Measurements from ENCODE around the gene PPRC1.

PPRC1 gene

DNA sequence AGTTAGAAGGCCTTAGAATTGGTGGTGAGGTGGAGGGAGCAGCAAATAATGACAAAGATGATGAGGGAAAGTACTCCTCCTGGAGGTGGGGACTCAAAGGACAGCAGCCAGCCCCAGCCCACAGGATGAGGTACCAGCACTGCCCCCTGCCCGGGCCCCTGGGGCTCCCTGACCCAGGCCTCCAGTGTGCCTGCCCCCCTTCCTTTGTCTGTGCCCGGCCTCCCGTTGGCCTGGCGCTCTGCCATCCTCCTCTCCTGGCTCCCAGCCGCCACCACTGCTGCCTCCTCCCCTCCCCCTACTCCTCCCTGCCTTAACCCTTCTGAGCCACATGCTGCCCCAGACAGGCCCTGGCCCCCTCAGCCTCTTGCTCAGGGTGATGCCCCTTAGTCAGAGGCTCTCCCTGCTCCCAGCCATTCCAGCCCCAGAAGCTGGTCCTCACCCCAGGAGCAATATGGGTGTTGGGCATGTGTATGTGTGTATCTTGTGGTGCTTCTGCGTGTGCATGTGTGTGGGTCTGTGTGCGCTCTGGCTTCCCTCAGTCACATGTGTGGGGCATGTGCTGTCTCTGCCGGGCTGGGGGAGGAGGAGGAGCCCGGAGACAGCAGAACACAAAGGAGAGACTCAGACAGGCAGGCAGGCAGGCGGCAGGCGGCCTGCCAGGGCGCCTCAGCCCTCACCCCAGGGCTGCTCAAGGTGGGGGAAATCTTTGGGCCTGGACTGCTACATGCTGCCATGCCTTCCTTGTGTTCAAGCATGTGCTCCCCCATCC is 15.3 kb upstream of the PPRC1 start:
- peak; percentile 51 for DNase-seq

DNA sequence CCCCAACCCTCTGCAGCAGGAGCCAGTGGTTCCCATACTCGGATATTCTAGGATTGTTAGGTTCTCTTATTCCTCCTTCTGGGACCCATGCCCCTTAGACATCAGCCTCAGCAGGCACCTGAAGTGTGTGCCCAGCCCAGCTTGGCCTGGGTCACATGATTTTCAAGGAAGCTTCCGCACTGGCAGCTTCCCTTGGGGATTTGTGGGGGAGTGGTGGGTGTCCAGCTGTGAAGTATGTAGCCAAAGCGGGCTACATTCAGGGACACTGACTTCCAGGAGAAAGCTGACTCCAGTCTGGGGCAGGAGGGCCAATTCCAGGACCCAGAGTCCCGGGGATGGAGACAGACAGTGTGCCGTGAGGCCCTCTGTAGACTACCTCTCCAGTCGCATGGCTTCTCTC is 14.0 kb upstream of the PPRC1 start:
- no peak for DNase-seq

GRCh38 chr10:102119417-102120141 is 13.3 kb upstream of the PPRC1 start:
- peak; percentile 33 for DNase-seq

DNA sequence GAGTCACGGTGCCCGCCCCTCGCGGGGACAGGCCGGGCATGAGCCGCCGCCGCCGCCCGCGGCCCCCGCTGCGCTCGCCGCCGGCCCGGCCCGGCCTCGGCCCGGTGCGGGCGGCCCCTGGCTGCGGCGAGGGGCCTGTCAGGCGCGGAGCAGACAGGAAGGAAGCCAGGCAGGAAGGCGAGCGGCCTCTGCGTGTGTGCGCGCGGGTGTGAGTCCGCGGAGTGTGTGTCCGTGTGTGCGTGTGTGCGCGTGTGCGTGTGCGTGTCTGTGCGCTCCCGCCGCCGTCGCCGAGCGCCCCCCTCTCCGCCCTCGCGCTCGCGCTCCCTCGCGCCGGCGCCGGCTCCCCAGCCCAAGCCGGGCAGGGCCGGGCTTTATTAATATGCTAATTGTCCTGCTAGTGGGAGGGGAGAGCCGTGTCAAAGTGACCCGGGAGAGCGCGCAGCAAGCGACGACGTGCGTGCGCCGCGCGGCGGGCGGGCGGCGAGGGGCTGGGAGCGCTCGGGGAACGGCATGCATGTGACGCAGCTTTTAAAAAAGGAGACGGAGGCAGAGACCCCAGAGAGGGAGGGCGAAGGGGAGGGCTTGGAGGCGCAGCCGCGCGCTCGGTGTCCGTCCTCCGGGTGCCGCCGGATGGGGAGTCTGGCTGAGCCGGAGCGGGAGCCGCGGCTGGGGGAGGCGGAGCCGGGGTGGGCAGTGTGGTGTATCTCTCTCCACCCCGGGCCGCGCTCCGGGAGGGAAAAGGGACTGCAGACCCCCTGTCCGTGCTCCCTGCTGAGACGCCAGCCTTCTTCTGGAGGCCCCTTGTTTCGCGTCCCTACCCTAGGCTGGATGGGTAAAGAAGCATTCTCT is 12.5 kb upstream of the PPRC1 start, which contains the start of gene LDB1:
Gene LDB1 (minus strand): TSS at position 227 of the 849 bp plus-strand sequence. CDS start 258 bp downstream, outside the sequence.
- peak; percentile 58 for DNase-seq

DNA sequence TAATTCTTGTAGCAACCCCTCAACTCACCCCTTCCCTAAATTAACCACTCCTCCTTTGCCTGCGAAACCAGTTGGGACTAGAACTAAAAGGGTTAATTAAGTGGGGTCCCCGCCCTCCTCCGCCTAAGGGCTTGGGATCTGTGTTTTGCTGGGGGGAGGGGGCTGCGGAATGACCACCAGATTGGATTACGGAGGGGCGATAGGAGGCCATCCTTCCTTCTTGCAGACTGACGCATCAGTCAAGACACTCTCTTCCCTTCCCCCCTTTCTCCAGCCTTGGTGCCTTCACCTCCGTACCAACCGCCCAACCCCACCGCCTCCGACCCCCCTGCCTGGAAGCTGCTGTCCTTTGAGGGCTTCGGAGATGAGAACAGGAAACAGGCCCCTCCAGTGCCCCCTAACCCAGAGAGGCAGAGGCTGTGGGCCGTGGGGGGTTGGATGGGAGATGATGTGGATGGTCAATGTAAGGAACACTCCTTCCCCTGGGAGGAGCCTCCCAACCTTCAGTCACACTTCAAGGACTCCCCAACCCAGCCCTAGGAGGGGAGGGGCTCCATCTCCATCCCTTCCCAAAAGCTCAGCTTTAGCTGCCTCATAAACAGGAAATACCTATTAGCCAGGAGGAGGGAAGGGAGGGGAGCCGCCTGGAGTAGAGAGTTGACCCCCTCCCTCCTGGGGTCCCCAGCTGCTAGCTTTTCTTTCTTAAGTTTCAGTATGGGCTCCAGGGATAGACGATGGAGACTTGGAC is 11.7 kb upstream of the PPRC1 start:
- DNase-seq, result no peak

GRCh38 chr10:102121739-102122372 is 11.0 kb upstream of the PPRC1 start:
- DNase-seq, result no peak

- no peak for DNase-seq
Measured at GRCh38 chr10:102122450-102122849, 10.4 kb upstream of the PPRC1 start.

DNA sequence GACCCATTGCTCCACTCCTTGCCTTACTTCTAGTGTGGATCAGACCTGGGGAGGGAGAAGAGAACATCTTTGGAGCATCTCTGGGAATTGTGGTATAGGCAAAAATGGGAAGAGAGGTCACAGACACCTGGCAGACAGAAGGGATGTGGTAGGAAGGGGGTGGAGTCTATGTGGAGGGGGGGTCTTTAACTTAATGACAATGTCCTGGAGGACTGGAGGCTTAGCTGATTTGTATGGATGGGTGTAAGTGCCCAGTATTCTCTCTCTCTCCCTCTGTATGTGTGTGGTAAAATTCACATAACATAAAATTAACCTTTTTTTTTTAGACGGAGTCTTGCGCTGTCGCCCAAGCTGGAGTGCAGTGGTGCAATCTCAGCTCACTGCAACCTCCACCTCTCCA is 9.6 kb upstream of the PPRC1 start:
- no peak for DNase-seq

DNA sequence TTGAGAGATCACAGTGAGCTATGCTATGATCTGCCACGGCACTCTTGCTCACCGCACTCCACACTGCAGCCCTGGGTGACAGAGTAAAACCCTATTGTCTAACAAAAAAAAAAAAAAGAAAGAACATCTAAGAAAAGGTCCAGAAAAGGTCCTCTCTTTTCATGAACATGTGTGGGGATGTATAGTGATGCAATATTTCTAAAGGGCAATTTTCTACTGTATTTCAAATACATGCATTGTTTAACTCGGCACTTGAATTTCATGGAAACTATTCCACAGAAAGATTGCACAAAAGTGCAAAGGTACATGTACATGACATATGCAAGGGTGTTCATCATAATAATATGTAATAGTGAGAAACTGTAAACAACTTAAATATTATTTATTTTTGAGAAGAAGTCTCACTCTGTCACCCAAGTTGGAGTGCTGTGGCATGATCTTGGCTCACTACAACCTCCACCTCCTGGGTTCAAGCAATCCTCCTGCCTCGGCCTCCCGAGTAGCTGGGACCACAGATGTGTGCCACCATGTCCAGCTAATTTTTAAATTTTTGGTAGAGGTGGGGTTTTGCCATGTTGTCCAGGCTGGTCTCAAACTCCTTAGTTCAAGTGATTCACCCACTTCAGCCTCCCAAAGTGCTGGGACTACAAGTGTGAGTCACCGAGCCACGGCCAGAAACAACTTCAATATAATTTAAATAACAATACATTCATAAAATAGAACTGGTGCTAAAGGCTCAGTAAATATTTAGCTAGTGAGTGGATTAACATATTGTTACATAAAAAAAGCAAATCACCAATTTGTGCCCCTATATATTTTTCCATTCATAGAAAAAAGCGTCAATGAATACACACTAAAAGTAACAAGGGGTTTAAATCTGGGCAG is 1.3 kb upstream of the PPRC1 start:
- no peak for DNase-seq

DNA sequence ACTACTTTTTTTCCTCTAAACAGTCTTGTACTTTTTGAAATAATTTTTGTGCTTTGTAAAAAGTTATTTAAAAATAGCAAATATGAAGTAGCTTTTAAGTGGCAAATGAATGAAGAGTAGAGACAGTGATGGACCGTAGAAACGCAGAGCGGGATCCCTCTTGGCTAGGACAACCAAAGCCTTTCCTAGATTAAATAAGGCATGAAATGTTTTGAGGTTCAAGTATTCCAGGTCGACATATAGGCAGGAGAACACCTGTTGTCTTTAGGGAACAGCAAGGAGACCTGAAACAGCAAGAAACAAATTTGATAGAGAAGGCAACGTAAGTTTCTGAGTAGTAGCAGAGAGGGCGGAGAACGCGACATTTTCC is 662 bp upstream of the PPRC1 start:
- DNase-seq, result no peak

GRCh38 chr10:102133373-102134195 is 744 bp downstream of the PPRC1 start:
- peak; percentile 71 for DNase-seq

DNA sequence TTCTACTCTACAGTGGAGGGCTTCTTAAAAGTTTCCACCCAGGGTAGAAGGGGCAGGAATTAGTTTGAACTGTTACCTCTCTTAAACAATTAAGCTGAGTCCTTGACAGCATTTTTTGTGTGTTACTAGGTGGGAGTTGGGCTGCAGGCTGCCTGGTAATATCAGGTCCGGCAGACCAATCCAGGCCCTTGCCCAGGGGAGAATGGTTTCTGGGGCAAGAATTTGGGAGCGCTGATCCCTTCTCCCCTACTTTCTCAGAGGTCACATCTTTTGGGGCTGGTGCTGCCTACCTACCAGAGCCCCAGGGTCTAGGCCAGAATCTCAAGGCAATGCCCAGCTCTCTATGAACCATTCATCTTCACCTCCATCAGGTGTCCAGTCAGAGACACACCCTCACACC is 1.6 kb downstream of the PPRC1 start:
- no peak for DNase-seq

DNA sequence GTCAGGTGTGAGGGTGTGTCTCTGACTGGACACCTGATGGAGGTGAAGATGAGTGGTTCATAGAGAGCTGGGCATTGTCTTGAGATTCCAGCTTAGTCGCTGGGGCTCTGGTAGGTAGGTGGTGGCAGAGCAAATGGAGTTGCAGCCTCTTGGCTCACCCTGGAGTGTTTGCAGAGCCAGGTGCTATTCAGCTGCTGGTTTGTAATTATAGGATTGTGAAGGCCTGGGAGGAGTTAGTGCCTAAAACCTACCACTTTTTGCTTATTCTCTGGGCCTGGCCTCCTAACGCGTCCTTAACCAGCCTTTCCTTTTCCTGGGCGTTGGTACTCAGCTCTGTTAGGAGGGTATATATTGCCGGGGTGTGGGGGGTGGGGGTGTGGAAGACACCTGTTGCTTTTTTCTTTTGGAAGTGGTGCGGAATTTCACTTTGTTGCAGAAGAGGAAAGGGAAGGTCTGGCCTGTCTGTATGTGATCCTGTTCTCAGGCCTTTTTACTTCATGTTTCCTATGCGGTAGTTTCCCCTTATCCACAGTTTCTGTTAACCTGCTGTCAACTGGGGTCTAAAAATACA is 3.2 kb downstream of the PPRC1 start:
- DNase-seq, result no peak

DNA sequence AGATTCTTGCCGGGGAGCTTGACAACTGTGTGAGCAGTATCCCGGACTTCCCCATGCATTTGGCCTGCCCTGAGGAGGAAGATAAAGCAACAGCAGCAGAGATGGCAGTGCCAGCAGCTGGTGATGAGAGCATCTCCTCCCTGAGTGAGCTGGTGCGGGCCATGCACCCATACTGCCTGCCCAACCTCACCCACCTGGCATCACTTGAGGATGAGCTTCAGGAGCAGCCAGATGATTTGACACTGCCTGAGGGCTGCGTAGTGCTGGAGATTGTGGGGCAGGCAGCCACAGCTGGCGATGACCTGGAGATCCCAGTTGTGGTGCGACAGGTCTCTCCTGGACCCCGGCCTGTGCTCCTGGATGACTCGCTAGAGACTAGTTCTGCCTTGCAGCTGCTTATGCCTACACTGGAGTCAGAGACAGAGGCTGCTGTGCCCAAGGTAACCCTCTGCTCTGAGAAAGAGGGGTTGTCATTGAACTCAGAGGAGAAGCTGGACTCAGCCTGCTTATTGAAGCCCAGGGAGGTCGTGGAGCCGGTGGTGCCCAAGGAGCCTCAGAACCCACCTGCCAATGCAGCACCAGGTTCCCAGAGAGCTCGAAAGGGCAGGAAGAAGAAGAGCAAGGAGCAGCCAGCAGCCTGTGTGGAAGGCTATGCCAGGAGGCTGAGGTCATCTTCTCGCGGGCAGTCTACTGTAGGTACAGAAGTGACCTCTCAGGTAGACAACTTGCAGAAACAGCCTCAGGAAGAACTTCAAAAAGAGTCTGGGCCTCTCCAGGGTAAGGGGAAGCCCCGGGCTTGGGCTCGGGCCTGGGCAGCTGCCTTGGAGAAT is 6.7 kb downstream of the PPRC1 start:
- DNase-seq, result no peak

GRCh38 chr10:102140218-102140617 is 7.4 kb downstream of the PPRC1 start:
- DNase-seq, result no peak

DNA sequence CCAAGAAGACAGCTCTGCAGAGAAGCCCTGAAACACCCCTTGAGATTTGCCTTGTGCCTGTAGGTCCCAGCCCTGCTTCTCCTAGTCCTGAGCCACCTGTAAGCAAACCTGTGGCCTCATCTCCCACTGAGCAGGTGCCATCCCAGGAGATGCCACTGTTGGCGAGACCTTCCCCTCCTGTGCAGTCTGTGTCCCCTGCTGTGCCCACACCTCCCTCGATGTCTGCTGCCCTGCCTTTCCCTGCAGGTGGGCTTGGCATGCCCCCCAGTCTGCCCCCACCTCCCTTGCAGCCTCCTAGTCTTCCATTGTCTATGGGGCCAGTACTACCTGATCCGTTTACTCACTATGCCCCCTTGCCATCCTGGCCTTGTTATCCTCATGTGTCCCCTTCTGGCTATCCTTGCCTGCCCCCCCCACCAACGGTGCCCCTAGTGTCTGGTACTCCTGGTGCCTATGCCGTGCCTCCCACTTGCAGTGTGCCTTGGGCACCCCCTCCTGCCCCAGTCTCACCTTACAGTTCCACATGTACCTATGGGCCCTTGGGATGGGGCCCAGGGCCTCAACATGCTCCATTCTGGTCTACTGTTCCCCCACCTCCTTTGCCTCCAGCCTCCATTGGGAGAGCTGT is 8.2 kb downstream of the PPRC1 start:
- DNase-seq, result no peak

GRCh38 chr10:102141583-102142107 is 8.8 kb downstream of the PPRC1 start:
- DNase-seq, result no peak

- no peak for DNase-seq
Measured at GRCh38 chr10:102146971-102147428, 14.2 kb downstream of the PPRC1 start.
